Stimulated activated CD4-positive, alpha-beta T cell treated with anti-CD3 and anti-CD28 coated beads, Interleukin-12 subunit alpha, Interleukin-12 subunit beta, amount 100 ng/mL, for 48 hours (primary cell): ENCODE data around the gene B4GALNT3.
A peak's percentile ranks its signal among the peaks of the same experiment; 100 is the strongest.
"Not testable (repeated sequence)": the region's sequence is repeated elsewhere in the genome, so short reads cannot be mapped to it uniquely, and the experiment has no call there.

Source experiments
- DNase-seq, 3 donors: peaks; one replicate each; pipeline ENCODE4 v3.0.0-alpha.2; 2020; ENCODE audit warnings: low read depth in 2 of 3, low spot score in 1 of 3

B4GALNT3 gene

DNA sequence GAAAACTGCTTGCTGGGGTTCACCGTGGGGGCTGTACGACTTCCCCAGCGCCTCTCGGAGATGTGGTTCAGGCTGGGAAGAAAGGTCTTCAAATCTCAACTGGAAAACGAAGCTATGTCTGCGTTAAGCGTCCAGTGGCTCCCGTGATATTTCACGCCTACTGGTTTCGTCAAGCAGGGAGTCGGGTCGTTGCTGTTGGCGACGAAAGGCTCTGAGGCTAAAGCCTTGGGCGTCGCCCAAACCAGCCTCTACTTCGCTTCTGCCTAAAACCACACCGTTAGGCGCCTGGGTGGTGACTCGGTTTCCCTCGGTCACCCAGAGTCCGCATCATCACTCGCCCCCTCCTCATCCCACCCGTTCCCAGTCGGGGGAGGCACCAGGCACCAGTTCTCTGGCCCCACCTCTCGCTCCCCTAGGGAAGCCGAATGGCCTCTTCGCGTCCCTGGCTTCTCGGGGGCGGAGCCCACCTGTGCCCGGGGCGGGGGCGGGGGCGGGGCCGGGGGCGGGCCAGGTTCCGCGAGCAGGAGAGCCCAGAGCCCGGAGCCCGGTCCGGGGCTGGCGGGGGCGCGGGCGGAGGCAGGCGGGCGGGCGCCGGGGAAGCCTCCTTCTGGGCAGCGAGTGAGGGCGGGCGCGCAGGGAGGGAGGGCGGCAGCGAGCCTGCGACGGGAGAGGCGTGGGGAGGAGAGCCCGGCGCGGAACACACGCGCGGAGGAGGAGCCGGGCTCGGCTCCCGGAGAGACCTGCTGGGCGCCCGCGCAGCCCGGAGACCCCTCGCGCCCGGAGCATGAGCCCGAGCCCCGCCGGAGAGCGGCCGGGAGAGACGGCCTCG is at the start of gene B4GALNT3:
B4GALNT3 (plus strand) TSS at position 510 of the 829 bp plus-strand sequence. CDS start 438 bp downstream, outside the sequence.
- peak in 1 of 3 donors; percentile 18 for DNase-seq

DNA sequence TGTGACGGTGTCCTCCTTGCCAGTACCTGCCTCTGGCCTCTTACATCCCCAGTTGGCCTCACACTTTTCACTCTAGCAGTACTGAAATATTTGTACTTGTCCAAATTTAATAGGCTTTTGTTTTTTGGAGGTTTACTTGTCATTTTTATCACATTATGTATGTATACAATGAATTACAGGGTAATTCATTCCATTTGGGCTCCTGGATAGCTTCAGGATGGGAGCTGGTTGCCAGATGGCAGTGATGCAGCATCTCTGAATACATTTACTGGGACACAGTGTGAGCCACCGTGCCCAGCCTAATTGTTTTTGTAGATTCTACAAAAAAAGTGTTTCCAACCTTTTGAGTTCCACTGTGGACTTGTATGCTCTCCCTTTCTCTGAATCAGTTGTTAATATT is 44.9 kb upstream of the B4GALNT3 start:
- no peak for DNase-seq

DNA sequence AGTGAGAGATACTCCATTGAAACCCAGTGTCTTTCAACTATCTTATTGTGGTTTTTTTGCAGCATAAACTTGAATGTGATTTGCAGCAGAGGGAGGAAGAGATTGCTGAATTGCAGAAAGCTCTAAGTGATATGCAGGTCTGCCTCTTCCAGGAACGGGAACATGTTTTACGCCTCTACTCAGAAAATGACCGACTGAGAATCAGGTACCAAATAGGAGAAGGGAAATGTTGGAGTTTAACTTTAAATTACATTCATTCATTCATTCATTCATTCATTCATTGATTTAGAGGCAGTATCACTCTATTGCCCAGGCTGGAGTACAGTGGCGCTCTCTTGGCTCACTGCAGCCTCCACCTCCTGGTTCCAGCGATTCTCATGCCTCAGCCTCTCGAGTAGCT is 41.3 kb upstream of the B4GALNT3 start:
- DNase-seq: no peak

DNA sequence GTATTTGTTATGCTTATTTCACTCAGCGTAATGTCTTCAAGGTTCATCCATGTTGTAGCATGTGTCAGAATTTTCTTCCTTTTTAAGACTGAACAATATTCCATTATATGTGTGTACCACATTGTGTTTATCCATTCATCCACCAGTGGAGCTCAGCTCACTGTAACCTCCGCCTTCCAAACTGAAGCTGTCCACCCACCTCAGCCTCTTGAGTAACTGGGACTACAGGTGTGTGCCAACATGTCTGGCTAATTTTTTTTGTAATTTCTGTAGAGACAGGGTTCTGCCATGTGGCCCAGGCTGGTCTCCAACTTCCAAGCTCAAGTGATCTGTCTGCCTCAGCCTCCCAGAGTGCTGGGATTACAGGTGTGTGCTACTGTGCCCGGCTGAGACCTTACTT is 37.2 kb upstream of the B4GALNT3 start:
- no peak for DNase-seq

DNA sequence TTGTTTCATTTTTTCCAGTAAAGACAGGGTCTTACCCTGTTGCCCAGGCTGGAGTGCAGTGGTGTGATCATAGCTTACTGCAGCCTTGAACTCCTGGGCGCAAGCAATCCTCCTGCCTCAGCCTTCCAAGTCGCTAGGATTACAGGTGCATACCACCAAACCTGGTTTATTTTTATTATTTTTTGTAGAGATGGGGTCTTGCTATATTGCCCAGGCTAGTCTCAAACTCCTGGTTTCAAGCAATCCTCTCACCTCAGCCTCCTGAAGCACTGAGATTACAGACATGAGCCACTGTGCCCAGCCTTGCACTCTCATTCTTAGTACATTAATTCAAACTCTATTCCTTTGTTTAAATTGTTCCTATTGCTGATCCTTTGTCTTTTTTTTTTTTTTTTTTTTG is 24.0 kb upstream of the B4GALNT3 start:
- DNase-seq: not testable (repeated sequence)

DNA sequence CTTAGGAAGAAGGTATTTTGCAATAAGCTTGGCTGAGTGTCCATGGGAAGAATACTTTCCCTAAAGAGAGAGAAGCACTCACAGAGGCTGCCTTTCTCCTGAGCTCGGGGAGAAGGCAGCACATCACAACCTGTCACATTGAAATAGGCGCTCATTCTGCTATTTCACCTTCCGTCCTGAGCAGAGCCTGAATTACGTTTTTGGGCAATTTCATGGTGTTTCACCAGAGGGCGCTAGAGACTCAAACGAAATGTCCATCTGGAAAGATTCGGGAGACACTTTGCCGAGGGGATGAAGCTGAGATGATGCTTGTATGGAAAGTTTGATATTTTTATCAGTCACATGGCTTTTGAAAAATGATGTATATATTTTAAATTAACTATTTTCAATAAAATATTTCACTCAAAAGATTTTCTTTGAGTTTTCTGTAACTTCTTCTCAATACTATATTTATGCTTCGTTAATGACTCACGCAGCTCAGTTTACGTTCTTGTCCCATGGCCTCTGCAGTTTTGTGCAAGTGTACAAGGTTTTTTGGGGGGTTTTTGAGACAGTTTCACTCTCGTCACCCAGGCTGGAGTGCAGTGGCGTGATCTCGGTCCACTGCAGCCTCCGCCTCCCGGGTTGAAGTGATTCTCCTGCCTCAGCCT is 17.4 kb upstream of the B4GALNT3 start:
- DNase-seq: peak in 2 of 3 donors; percentile 25 to 58

DNA sequence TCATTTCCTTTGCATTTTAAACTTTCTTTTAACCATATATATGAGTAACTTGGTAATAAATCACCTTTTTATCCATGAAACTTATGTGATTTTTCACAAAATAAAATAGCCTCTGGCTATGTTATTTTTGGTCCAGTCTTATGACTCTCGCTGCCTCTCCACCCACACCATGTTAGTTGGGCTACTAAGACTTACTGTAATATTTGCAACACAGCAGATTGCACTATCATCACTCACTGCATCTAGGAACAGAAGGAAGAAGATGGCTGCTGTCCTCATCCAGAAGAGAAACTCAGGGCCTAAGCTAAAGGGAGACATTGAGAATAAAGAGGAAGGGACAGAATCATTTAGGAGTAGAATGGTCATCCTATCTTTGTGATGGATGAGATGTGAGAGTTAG is 12.6 kb upstream of the B4GALNT3 start:
- DNase-seq: no peak

DNA sequence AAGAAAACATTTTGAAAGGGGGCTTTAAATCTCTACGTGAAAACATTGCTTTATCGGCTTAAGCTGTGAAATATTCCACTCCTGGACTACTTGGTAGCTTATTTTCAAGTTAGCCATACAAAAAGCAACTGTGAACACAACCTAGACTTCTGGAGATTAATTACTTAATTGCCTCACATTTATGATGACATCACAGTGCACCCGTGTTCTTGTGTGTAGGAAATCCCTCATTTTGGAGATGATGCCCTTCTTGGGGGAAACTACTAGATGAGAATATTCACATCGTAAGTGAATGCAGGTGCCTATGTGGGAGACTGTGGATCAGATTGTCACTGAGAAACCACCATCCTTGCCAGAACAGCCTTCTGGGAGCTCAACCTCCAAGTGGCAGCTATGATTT is 10.5 kb upstream of the B4GALNT3 start:
- no peak for DNase-seq

DNA sequence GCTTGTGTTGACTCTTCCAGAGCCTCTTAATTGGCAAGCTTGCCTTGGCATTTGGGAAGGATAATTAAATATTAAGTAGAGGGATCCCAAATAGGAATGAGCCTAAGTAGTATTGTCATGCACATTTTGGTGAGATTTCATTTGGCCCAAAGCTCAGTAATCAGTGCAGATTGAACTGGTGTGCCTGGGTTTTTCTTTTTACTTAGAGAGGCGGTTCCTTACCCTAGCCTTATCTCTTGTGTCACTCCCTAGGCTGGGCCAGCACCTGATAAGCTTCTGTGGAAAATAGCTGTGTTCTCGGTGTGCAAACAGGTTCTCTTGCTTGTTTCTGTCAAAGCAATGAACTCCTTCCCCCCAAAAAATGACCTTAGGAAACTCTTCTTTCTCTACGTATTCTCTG is 9.3 kb upstream of the B4GALNT3 start:
- DNase-seq: no peak

DNA sequence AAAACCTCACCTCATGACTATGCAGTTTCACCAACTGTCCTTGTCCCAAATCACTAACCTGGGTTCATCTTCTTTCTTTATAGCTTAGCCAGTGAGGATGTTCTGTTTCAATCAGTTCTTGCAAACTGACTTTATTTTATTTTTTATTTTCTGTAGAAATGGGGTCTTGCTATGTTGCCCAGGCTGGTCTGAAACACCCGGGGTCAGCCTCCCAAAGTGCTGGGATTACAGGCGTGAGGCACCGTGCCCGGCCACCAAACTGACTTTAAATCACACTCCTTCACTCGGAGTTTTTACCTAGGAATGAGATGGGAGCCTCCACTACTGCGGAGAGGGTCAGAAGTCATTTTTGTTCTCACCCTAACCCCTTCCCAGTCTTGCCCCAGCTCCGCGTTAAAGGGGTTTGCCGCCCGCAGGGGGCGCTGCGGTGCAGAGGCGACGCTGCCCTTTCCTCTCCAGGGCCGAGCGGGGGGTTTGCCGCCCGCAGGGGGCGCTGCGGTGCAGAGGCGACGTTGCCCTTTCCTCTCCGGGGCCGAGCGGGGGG is 7.0 kb upstream of the B4GALNT3 start:
- peak; percentile 72 to 77 (median 75) for DNase-seq

DNA sequence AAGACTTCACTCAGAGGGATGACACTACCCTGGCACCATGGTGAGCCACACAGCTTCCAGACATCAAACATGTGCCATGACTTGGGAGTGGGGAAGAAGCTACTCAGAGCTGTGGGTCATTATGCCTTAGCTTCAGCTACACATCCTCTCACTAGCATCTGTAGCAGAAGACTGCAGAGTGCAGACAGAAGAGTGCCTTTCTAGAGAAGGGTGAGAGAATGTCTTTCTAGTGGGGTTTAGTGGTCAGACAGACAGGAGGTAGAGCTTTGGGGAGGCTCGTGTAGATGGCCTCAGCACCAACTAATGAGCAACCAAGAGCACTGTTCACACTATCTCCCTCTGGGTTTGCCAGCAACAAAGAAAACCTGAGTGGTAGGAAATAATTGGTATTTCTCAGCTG is 4.9 kb upstream of the B4GALNT3 start:
- DNase-seq: no peak

DNA sequence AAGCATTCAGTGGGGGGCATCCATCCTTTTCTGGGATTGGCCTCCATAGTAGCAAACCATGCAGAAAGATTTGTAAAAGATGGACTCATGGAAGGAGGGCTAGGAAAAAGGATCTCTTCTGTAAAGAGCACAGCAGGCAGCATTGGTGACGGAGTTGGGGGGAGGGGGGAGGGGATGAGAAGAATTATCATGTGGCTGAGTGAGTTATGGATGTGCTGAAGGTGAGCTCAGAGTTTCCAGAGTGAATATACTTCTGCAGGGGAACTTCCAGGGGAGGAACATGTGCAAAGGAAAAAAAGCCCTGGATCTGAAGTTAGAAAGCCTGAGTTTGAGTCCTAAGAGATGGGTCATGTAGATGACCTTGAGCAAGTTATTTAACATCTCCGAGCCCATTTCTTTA is 3.9 kb upstream of the B4GALNT3 start:
- no peak for DNase-seq

DNA sequence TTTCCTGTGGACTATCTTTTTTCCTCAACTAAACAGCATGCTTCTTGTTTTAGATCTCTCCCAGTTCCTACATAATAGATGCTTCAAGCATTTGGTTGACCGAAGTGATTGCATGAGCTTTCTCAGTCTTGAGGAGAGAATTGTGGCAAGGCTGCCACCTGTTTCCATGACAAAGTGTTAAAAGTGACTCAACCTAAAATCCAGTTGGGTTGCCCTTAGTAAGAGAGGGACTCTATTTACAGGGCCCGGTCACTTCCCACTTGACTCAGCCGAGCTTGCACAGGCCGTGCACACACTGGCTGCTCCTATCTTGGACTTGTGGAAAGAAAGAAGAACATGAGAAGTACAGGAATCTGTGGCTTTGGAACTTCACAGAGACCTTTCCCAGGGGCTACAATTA is 2.1 kb upstream of the B4GALNT3 start:
- DNase-seq: no peak

DNA sequence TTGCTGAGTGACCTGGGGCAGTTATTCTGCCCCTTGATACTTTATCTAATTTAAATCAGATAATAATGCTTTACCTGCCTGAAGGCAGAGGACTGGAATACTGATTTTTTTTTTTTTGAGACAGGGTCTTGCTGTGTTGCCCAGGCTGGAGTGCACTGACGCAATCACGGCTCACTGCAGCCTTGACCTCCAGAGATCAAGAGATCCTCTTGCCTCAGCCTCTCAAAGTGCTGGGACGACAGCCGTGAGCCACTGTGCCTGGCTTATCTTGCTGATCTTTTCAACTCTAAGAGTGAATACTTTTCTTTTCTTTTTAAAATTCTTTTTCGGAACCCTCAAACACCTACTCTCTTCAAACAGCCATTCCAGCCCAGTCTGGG is 699 bp upstream of the B4GALNT3 start:
- no peak for DNase-seq

DNA sequence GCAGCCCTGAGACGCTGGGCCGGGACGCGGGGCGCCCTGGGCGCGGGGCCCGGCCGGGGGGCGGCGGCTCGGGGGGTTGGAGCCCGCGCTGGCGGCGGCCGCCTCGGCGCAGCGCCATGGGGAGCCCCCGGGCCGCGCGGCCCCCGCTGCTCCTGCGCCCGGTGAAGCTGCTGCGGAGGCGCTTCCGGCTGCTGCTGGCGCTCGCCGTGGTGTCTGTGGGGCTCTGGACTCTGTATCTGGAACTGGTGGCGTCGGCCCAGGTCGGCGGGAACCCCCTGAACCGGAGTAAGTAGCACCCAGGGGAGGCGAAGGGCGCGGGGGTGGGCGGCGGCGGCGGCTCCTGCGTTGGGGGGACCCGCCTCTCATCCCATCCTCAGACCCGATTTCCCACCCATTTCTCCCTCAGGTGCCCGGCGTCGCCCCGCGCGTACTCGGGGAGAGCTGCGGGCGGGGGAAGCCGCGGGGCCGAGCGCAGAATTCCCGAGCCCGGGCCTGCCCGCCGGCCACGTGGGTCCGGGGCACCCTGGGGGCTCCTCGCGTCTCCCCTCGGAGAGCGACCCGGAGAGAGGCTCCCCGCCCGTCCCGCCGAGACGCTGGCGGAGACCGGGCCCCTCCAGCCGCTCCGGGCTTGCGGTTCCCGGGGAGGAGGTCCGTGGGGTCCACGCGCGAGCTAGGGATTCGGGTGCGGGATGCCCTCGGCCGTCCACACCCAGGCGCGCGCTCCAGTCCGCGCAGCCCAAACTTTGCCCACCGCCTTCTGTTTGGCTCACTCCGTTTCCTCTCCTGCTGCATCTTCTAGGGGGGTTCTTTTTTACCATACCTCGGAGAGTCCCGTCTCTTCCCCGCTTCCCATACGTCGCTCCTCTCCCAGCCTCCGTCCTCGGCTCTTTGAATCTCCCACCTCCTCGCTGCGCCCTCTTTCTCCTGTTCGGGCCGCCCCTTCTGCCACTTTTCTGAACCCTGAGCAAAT is 807 bp downstream of the B4GALNT3 start:
- peak in 1 of 3 donors; percentile 14 for DNase-seq

DNA sequence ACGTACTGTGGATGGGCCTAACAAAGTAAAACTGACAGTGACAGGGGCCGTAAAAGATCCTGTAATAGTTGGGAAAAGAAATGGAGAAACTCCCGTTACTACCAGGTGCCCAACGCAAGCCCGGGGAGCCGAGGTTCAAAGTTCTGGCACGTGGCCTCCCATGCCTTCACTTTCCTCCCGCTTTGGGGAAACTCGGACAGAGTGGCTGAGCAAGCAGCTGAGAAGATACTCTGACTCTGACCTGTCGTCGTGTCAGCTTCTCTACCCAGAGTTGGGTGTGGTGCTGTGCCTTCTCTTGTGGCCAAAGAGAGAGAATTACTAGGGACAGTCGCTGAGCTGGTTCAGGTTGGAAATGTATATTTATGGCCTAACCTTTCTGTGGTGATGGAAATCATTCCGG is 1.7 kb downstream of the B4GALNT3 start:
- no peak for DNase-seq

DNA sequence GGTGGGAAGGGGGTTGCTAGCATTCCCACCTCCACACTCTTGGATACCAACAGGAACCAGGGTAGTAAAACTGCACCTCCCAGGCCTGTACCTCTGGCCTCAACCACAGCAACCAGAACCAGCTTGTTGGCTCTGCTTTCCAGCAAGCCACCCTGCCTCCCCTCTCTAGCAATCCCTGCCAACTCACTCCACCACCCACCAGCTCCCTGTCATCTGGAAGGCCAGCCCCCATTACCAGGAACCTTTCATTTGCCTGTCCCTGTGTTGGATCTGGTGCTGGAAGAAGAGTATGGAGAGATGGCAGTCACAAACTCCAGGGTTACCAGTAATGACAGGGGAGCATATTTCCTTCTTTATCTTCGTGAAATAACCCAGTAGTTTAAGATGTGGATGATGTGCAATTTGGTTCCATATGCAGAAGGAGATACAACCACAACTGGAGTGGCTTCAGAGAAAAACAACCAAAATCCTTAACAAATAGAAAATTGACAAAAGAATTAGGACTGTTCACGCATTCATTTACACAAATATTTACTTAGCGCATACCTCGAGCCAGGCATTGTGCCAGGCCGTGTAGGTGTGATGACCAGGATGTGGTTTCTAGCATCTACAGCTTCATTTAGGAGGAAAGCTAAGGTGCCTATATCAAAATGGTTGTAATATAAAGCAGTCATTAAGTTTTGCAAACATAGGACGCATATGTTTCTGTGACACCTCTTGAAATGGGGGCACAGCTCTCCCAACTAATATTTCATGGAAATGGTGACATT is 3.4 kb downstream of the B4GALNT3 start:
- no peak for DNase-seq

DNA sequence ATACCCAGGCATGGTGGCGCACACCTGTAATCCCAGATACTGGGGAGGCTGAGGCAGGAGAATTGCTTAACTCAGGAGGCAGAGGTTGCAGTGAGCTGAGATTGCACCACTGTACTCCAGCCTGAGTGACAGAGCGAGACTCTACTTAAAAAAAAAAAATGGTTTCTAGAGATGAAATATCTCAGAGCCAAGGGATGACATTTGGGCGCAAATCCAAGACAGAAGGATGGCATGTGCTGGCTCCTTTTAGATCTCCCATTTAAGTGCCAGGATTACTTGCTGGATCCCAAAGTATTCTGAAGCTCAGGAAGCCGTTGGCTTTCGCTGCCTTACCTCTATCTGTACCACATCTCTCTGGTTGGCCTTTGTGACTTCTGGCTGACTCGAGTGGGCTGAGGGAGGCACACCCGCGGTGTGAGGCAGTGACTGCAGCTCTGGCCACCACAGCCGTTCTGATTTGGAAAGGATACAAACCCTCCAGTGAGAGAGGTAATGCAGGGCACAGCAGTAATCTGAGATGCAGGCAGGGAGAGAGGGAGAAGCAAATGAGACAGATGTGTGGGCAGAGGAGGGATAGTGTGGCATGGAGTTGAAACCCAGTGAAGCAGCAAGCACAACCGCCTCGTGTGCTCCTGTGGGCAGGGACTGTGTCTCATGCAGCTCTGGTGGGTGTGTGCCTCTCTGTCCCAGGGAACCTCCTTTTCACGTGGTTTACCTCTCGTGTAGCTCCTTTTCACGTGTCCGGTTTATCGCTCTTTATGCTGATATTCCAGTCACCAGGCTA is 4.9 kb downstream of the B4GALNT3 start:
- DNase-seq: no peak

DNA sequence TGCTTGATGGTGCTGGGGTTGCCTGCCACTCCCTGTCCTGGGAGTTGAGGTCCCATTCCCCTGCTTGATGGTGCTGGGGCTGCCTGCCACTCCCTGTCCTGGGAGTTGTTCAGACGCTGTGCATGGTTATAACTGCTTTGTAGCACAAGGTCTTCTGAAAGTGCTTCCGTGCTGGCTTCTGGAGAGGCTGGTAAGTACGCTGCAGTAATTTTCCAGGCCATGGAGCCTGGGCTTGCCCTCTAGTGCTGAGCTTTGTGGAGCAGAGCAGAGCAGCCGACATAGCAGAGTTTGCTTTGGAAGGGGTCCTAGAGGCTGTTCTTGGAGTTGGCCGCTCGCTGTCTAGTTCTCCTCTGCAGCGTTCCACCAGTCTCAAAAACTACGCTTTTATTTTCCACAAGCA is 6.3 kb downstream of the B4GALNT3 start:
- DNase-seq: no peak

DNA sequence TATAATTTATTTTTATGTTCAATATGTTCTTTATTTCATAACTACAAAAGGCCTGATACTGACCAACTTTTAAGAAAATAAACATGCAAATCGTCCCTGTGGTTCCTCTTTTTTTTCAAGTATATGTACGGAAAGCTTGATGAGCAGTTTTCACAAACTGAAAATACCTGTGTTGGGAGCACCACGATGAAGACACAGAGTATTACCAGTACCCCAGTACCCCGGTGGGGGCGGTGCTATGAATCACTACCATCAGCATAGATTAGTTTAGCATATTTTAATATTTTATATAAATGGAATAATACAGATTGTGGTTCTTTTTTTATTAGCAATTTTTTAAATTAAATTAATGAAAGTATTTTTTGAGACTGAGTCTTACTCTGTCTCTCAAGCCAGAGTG is 7.0 kb downstream of the B4GALNT3 start:
- no peak for DNase-seq
